Left ventricle myocardium superior (tissue), 1 donor: ENCODE measurements around the gene NUDT4B. TPM values are rescaled to one million over a fixed set of nuclear protein-coding genes. Genes with fewer than 3 reads are reported as not detected.
A peak's percentile ranks its signal among the peaks of the same experiment; 100 is the strongest.
"Not testable (repeated sequence)": the region's sequence is repeated elsewhere in the genome, so short reads cannot be mapped to it uniquely, and the experiment has no call there.

Experiments
- ATAC-seq: fragments of 200-7000 bp; cut with Tn5 transposase; one replicate; pipeline ENCODE4 v1.9.1; 2020; ENCODE audit warnings: mild to moderate bottlenecking, moderate library complexity
- DNase-seq: peaks from one replicate; pipeline ENCODE4 v3.0.0-alpha.2; 2020
- intact Hi-C: fragments of 100-400 bp; cut with micrococcal nuclease; formaldehyde crosslinking; loops from one replicate; pipeline ENCODE4 v1.11.0; 2022
- total RNA-seq: library from RNA; stranded (reverse); fragmentation: NEBNext Ultra II Directional; extraction: Animal tissue kit (Norgen Biotek cat#: 25700); gene quantifications from one replicate; pipeline ENCODE4 v1.2.1, GENCODE V29; 2021
- donor health status: DM: no; HTN: yes; CAD: no; lungs with severe emphysema.

The NUDT4B gene
- total RNA-seq, 1 donor from 2014 or later: not detected

DNA sequence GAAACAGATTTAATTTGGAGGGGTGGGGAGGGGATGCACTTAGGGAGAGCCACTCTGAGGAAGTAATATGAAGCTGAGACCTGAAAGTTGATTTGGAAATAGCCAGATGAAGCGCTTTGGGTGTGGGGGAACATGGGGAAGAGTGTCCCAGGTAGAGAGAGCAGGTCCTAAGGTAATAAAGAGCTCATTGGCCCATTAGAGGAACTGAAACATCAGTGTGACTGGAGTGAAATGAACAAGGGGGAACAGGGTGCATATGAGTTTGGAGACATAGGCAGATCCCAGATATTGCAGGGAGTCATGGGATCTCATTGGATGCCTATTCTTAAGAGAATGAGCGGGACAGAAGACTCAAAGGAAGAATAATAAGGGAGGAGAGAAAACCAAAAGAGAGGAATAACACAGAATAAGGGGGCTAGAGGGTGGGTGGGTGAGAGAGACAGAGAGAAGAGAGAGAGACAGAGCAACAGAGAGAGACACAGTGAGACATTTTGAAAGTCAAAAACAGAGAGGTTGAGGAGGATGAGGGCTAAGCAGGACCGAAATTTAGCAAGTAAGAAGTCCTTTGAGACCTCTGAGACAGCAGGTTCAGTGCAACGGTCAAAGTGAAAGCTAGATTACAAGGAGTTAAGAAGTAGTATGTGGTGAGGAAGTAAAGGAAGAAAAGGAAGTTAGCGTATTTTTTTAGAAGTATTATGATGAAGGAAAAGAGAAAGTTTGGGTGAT is 14.8 kb upstream of the NUDT4B start:
- intact Hi-C loops, DNase-seq, ATAC-seq: not testable (repeated sequence)

DNA sequence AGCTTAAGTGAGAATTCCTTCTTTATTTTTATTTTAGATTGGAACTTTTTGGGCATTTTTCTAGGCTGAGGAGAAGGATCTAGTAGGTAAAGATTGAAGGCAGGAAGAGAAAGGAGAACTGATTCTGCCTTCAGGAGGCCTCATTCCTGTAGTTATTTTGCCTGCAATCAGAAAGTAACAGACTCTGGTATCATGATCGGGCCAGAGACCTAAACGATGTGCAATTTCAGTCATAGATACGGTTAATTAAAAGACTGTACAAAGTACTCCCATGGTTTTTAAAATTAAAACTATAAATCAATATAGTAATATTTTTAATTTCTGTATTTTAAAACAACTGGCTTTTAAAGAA is 14.3 kb upstream of the NUDT4B start:
- intact Hi-C loops, ATAC-seq, DNase-seq: not testable (repeated sequence)

DNA sequence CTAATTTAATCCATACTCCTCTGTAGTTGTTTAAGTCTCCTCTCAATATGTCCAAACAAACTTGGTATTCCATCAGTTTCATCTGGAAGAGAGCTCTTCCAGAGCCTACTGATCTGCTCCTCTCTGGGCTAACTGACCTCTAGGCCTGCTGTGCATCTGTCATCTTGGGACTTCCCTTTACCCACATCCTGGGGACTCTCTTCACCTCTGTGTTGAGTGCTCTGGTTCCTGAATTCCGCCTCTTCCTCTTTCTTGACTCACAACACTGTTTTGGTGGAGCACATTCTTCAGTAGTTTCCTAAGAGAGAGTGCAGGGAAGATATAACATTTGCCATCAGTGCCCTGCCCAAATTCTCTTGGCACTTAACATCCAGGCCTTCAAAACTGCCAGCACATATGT is 13.0 kb upstream of the NUDT4B start:
- intact Hi-C loops: not testable (repeated sequence)
- ATAC-seq: peak; percentile 72

DNA sequence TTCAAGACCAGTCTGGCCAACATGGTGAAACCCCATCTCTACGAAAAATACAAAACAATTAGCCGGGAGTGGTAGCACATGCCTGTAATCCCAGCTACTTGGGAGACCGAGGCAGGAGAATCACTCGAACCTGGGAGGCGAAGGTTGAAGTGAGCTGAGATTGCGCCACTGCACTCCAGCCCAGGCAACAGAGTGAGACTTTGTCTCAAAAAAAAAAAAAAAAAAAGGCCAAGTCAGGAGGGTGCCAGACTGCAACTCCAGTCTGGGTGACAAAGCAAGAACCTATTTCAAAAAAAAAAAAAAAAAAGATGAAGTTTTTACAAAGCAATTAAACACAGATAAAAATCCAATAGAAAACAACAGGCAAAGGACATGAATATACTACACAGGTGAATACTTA is 9.9 kb upstream of the NUDT4B start:
- DNase-seq, ATAC-seq, intact Hi-C loops: not testable (repeated sequence)

More for the DNA sequence above, 13.0 kb upstream of the NUDT4B start:
- DNase-seq: not testable (repeated sequence)

DNA sequence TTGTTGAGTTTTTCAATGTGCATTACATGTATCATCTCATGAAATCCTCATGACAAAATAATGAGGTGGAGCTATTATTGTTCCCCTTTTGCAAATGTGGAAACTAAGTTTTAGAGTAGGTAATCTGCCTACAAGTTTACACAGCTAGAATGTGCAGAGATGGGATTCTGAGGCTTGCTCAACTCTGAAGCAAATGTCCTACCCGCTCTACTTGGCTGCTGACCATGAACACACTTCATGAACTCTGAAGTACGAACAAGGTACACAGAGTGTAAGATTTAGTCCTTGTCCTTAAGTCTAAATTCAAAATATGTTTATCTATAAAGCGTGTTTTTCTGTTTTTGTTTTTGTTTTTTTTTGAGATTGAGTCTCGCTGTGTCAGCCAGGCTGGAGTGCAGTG is 5.4 kb upstream of the NUDT4B start:
- intact Hi-C loops, DNase-seq, ATAC-seq: not testable (repeated sequence)

DNA sequence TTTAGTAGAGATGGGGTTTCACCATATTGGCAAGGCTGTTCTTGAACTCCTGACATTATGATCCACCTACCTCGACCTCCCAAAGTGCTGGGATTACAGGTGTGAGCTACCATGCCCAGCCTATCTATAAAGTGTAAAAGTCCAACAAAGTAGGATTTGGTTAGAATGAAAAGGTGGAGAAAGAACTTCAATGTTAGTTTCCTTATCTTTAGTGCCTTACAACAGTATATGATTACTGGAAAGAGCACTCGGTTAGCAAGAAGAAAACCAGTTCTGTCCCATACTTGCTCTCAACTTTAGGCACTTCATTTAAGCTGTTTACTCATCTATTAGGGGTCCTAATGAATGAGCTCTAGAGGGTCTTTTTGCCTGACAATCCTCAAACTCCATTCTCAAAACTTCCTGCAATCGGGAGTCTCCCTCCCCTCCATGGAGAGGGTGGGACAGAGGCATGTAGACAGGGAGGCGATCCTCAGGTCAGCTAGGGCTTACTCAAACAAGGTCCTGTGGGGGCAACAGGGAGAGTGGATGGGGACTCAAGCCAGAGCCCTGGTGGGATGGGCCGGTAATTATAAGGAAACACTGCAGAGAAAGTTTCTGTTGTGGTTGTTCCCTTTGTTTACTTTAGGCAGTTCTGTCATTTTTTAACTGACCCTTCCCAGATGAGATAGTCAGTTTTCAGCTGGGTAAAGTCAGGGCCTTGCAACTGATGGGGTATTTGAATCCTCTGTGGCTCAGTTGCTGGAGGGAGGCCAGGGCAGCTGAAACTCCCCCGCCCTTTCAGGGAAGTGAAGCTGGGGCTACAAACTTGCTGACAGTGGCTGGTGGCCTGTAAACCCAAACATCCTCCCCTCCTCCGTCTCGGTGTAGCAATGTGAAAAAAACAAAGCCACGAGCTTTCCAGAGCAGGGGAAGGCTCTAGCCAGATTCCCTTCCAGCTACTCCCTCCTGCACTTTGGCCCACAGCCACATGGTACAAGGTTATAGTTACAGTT is 4.6 kb upstream of the NUDT4B start:
- DNase-seq, intact Hi-C loops: not testable (repeated sequence)
- ATAC-seq: peak; percentile 76

DNA sequence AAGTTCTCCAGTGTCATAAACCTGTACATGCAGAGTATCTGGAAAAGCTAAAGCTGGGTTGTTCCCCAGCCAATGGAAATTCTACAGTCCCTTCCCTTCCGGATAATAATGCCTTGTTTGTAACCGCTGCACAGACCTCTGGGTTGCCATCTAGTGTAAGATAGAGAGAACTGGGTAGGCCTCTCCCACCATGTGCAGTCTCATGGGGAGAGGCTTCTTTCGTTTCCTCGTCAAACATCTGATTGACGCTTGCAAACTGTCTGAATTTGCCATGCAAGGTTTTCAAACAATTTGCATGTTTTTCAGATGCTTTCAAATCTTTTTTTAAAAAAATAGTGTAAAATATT is 734 bp downstream of the NUDT4B start:
- ATAC-seq: peak; percentile 96
- intact Hi-C loops, DNase-seq: not testable (repeated sequence)

DNA sequence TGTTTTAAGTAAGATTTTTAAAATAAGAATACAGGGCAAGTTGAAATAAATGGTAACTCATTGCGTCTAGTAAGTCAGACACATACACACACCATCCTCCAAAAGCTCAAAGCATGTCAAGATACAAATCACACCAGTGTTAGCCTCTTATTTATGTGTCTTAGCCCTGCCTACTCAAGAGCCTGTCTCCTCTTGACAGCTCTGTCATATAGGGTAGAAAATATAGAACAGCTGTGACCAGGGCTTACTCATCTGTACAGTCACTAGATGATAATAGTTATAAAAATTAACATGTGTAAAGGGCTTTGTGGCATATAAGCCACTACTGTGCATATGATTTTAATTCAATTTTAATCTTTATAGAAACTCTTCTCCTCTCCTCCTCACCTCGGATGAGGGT is 7.7 kb downstream of the NUDT4B start:
- DNase-seq, ATAC-seq, intact Hi-C loops: not testable (repeated sequence)

DNA sequence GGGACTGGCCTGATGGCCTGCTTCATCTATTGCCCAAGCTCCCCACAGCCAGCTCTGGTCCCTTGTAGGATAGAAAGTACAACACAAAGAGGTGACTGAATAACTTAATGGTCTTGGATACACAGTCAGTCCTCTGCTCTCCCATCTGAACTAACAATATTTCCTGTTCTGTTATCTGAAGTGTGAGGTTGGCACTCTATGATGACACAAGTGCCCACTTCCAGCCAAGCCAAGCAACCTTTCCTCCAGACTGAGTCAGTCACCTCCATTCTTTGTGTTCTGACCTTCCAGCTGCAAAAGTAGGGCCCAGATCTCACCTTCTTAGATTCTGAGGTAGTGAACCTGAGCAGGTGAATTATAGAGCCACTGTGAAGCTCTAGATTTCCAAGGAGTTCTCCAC is 8.9 kb downstream of the NUDT4B start:
- intact Hi-C loops, DNase-seq: not testable (repeated sequence)
- ATAC-seq: peak; percentile 71

DNA sequence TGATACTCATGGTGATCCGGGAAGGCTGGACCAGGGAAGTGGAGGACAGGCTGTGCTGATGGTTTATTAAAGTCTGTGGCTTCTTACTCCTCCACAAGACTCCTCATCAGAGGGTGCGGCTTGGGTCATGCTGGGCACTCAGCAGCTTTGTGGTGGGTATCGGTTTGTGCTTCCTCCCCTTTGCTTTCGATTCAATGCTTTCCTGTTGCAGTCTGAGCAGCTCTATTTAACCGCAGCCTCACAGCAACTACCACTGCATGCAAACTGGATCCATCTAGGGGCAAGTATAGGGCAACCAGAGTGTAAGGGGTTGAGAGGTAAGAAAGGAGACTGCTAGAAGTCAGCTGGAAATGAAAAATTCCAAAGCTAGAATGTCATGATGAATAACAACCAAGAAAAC is 9.8 kb downstream of the NUDT4B start:
- intact Hi-C loops, DNase-seq: not testable (repeated sequence)
- ATAC-seq: peak; percentile 59

DNA sequence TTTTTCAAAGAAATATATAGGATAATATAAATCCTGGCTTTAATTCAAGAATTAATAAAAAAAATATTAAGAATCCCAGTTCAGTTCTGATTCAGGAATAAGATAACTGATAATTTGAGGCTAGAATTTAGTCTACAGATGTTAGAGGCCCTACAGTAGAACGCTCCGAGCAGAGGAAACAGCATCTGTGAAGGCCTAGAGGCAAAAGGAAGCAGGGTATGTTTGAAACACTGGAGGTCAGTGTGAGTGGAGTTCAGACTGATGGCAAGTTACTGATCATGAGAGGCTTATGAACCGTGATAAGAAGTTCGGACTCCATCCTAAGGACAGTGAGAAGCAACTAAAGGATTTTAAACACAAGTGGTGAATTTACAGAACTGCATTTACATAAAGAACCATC is 10.4 kb downstream of the NUDT4B start:
- intact Hi-C loops, DNase-seq: not testable (repeated sequence)
- ATAC-seq: peak; percentile 69

DNA sequence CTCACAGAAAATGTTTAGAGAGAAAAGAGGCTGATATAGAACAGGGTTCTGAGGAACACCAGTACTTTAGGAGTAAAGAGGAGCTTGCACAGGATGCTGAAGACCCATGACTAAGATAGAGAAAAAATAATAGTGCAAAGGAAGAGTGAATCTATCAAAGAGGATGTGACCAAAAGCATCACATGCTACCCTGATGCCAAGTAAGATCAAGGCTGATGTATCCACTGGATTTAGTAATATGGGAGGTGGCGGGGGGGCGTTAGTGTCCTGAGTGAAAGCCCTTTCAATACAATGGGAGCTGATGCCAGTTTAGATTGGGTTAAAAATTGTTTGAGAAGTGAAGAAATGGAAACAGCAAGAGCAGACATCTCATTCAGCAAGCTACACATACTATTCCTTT is 11.2 kb downstream of the NUDT4B start:
- DNase-seq: peak; percentile 27
- intact Hi-C loops, ATAC-seq: not testable (repeated sequence)

DNA sequence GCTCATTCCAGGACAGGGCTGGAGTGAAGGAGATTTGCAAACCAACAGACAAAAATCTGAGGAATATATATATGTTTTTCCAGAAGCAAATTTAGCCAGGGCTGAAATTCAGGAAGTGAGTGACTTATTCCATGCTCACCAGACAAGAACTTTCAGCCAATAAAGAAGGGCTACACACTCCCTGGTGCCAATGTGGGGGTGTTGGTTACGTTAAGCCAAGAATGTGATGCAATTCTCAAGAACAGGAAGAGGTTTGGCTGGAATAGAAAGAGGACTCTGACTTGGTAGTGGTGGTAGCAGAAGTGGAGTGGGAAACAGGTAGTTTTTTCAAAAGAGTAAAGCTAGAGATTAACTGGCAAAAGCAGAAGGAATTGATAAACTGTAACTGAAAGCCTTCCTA is 11.6 kb downstream of the NUDT4B start:
- peak; percentile 80 for ATAC-seq
- intact Hi-C loops, DNase-seq: not testable (repeated sequence)

DNA sequence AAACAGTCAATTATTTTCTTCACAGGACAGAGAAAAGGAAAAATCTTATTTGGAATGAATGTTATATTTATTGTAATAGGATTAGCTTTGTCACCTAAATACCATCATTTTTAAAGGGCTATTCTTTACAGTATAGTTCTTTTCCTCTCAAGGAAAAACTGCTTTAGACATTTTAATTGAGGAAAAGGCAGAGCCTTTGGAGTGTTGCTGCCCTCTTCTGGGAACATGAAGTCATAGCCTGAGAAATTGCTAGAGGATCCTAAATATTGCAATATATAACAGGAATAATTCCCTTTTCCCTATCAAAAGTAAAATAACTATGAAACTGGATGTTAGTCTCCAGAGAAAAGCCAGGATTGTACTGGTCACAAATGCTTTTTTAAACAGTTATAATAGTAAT is 12.8 kb downstream of the NUDT4B start:
- DNase-seq, intact Hi-C loops: not testable (repeated sequence)
- peak; percentile 36 for ATAC-seq

DNA sequence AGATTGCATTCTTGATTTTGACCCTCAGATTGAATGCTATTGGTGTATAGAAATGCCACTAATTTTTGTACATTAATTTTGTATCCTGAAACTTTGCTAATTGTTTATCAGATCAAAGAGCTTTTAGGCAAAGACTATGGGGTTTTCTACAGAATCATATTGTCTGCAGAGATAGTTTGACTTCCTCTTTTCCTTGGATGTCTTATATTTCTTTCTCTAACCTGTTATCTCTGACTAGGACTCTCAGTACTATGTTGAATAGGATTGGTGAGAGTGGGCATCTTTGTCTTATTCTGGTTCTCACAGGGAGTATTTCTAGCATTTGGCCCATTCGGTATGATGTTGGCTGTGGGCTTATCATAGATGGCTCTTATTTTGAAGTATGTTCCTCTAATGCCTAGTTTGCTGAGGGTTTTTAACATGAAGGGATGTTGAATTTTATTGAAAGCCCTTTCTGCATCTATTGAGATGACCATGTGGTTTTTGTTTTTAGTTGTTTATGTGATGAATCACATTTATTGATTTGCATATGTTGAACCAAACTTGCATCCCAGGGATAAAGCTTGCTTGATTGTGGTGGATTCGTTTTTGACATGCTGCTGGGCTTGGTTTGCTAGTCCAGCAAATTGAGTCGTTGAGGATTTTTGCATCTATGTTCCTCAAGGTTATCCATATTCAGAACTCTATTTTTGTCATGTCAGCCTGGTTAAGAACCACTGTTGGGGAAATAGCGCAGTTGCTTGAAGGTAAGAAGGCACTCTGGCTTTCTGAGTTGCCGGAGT is 16.9 kb downstream of the NUDT4B start:
- ATAC-seq, DNase-seq, intact Hi-C loops: not testable (repeated sequence)

DNA sequence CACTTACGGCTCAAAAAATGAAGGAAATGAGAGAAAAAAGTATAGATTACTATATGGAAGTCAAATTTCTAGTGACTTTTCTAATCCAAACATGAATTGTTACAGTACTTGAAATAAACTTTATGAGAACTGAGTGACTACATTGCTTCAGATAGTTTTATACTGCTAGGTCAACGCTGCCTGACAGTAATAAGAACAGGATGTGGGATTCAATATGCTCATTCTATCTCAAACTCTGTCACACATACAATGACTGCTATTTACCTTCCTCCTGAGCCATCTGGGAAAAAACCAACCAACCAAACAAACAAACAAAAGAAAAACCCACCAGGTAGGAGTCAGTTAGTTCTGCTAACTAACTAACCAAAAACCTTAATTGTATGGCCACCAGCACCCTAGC is 20.0 kb downstream of the NUDT4B start:
- DNase-seq, ATAC-seq, intact Hi-C loops: not testable (repeated sequence)

DNA sequence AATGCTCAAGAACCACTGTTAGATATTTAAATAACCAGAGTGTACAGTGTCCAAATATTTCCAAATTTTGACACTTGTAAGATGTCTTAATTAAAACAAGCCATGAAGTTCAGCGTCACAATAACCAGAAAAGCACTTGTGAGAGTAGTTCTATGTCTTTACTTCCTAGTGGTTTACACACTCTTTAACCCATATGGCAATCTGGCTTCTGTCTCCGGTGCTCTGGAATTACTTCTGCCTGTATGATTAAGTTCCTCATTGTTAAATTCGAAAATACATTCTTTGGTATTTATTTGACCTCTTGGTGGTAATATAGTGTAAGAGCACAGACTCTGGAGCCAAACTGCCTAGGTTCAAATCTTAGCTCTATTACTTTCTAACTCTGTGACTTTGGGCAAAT is 20.9 kb downstream of the NUDT4B start:
- ATAC-seq, intact Hi-C loops, DNase-seq: not testable (repeated sequence)

DNA sequence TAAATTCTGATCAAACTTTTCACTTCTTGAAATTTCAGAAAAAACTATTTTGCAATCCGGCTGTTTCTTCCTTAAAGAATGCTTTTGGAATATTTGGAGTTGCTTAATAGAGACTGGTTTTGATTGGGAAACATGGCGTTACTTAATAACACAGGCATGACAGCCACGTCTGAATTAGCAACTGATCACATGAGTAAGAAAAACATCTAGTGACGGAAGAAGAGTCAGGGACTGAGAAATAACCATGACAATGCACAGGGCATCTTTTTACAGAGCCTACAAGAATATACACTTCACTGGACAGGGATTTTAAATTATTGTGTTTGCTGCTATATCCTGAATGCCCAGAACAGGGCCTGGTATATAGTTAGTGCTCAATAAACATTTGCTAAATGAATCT is 25.1 kb downstream of the NUDT4B start:
- DNase-seq, intact Hi-C loops: not testable (repeated sequence)
- ATAC-seq: peak; percentile 77

DNA sequence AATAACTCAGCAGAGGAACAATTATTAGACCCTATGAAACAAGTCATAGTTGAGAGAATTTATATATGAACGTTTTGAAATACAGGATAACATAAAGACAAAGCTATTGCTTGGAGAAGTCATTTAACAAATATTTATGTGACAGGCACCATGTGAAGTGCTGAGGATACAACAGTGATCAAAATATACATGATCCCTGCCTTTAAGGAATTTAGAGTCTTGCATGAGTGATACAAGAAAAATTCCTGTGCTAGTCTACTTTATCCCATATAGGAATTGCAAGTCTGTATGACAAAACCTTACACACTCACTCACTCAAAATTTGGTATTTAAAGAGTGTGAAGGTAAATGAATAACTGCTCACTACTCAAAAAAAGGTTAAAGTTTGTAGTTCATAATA is 25.5 kb downstream of the NUDT4B start:
- intact Hi-C loops, ATAC-seq, DNase-seq: not testable (repeated sequence)
